HK-2 (cell line): ENCODE measurements around the gene SERPINI1.

Experiments
- DNase-seq: peaks from one replicate; pipeline ENCODE4 v3.0.0-alpha.2; 2018; ENCODE audit not compliant: unreplicated experiment

The SERPINI1 gene

GRCh38 chr3:167735233-167736138 is at the start of gene SERPINI1:
SERPINI1 (plus strand) TSS chr3:167735721; CDS start chr3:167789129, 53,408 bp downstream.
- DNase-seq: peak; percentile 89

GRCh38 chr3:167691366-167691765 is 44.2 kb upstream of the SERPINI1 start:
- no peak for DNase-seq

- DNase-seq: no peak
Observed at GRCh38 chr3:167694121-167694520, 41.4 kb upstream of the SERPINI1 start.

- DNase-seq: no peak
Observed at GRCh38 chr3:167700046-167700445, 35.5 kb upstream of the SERPINI1 start.

- DNase-seq: no peak
Observed at GRCh38 chr3:167700926-167701325, 34.6 kb upstream of the SERPINI1 start.

GRCh38 chr3:167705840-167706239 is 29.7 kb upstream of the SERPINI1 start:
- DNase-seq: no peak

GRCh38 chr3:167709690-167710089 is 25.8 kb upstream of the SERPINI1 start:
- no peak for DNase-seq

- no peak for DNase-seq
Observed at GRCh38 chr3:167710552-167710951, 25.0 kb upstream of the SERPINI1 start.

GRCh38 chr3:167711439-167711838 is 24.1 kb upstream of the SERPINI1 start:
- no peak for DNase-seq

- no peak for DNase-seq
Observed at GRCh38 chr3:167712445-167712844, 23.1 kb upstream of the SERPINI1 start.

GRCh38 chr3:167714871-167715270 is 20.6 kb upstream of the SERPINI1 start:
- no peak for DNase-seq

GRCh38 chr3:167716920-167717319 is 18.6 kb upstream of the SERPINI1 start:
- DNase-seq: no peak

- no peak for DNase-seq
Observed at GRCh38 chr3:167718582-167718981, 16.9 kb upstream of the SERPINI1 start.

GRCh38 chr3:167723025-167723512 is 12.5 kb upstream of the SERPINI1 start:
- no peak for DNase-seq

GRCh38 chr3:167723872-167724271 is 11.6 kb upstream of the SERPINI1 start:
- DNase-seq: no peak

- DNase-seq: no peak
Observed at GRCh38 chr3:167728176-167728575, 7.3 kb upstream of the SERPINI1 start.

- no peak for DNase-seq
Observed at GRCh38 chr3:167728632-167729323, 6.7 kb upstream of the SERPINI1 start.

GRCh38 chr3:167729591-167729990 is 5.9 kb upstream of the SERPINI1 start:
- DNase-seq: no peak

GRCh38 chr3:167731393-167731792 is 4.1 kb upstream of the SERPINI1 start:
- DNase-seq: no peak

- no peak for DNase-seq
Observed at GRCh38 chr3:167732313-167733065, 3.0 kb upstream of the SERPINI1 start.

- no peak for DNase-seq
Observed at GRCh38 chr3:167733961-167734497, 1.5 kb upstream of the SERPINI1 start.
